Measurements from ENCODE around the gene CANT1. TPM values are rescaled to one million over a fixed set of nuclear protein-coding genes. Genes with fewer than 3 reads are reported as not detected.

Gene CANT1
- total RNA-seq, 1 donor = 49.2 TPM

- no peak for TF ChIP-seq CTCF (IDR thresholded peaks at IDR 0.05; ENCODE audit: extremely low read depth, low read depth, low read length)
- no peak overlapping the region for H3K27ac ChIP-seq (ENCODE audit: low read depth, low read length)
- peaks cover 7% of the 10 kb centered on the region for H3K36me3 ChIP-seq (ENCODE audit: insufficient read depth, low read length)
- H2AFZ ChIP-seq (ENCODE audit: low read length) = no peak overlapping the region
- DNase-seq (ENCODE audit: insufficient read length, low spot score, missing footprints) = peak; percentile 68
- H3K9me3 ChIP-seq (ENCODE audit: low read depth, low read length) = no peaks in the 10 kb centered on the region
- H3K4me2 ChIP-seq (ENCODE audit: insufficient read depth, low read length) = peak overlapping the region; percentile 84
- peaks cover 26% of the 10 kb centered on the region for H3K79me2 ChIP-seq (ENCODE audit: insufficient read depth, low read length)
- peaks cover 37% of the 10 kb centered on the region for H3K4me1 ChIP-seq (ENCODE audit: insufficient read depth, low read length)
- no peak overlapping the region for H3K4me3 ChIP-seq (ENCODE audit: insufficient read depth, low read length)
- no peaks in the 10 kb centered on the region for H3K27me3 ChIP-seq (ENCODE audit: insufficient read depth, low read length)
- H4K20me1 ChIP-seq (ENCODE audit: insufficient read depth, low read length) = peaks cover 4% of the 10 kb centered on the region
Measured at GRCh38 chr17:78977681-78977943, 32.0 kb downstream of the CANT1 start.

- no peak for TF ChIP-seq CTCF (IDR thresholded peaks at IDR 0.05; ENCODE audit: extremely low read depth, low read depth, low read length)
- H3K79me2 ChIP-seq (ENCODE audit: insufficient read depth, low read length) = peaks cover 26% of the 10 kb centered on the region
- H2AFZ ChIP-seq (ENCODE audit: low read length) = no peak overlapping the region
- no peak overlapping the region for H3K4me3 ChIP-seq (ENCODE audit: insufficient read depth, low read length)
- H3K9me3 ChIP-seq (ENCODE audit: low read depth, low read length) = no peaks in the 10 kb centered on the region
- no peak overlapping the region for H3K4me2 ChIP-seq (ENCODE audit: insufficient read depth, low read length)
- H3K27ac ChIP-seq (ENCODE audit: low read depth, low read length) = no peak overlapping the region
- no peaks in the 10 kb centered on the region for H3K27me3 ChIP-seq (ENCODE audit: insufficient read depth, low read length)
- H3K4me1 ChIP-seq (ENCODE audit: insufficient read depth, low read length) = peaks cover 37% of the 10 kb centered on the region
- DNase-seq (ENCODE audit: insufficient read length, low spot score, missing footprints) = peak; percentile 75
- peaks cover 7% of the 10 kb centered on the region for H3K36me3 ChIP-seq (ENCODE audit: insufficient read depth, low read length)
- peaks cover 4% of the 10 kb centered on the region for H4K20me1 ChIP-seq (ENCODE audit: insufficient read depth, low read length)
Measured at GRCh38 chr17:78976907-78977680, 32.5 kb downstream of the CANT1 start.

GRCh38 chr17:78974635-78975591, 34.7 kb downstream of the CANT1 start:
- peak; percentile 97 for DNase-seq (ENCODE audit: insufficient read length, low spot score, missing footprints)
- peaks cover 13% of the 10 kb centered on the region for H4K20me1 ChIP-seq (ENCODE audit: insufficient read depth, low read length)
- peaks cover 33% of the 10 kb centered on the region for H3K4me1 ChIP-seq (ENCODE audit: insufficient read depth, low read length)
- H3K4me2 ChIP-seq (ENCODE audit: insufficient read depth, low read length) = peak overlapping the region; percentile 52
- H3K27me3 ChIP-seq (ENCODE audit: insufficient read depth, low read length) = no peaks in the 10 kb centered on the region
- H3K36me3 ChIP-seq (ENCODE audit: insufficient read depth, low read length) = peaks cover 9% of the 10 kb centered on the region
- peak overlapping the region; percentile 48 for H3K27ac ChIP-seq (ENCODE audit: low read depth, low read length)
- no peaks in the 10 kb centered on the region for H3K9me3 ChIP-seq (ENCODE audit: low read depth, low read length)
- H2AFZ ChIP-seq (ENCODE audit: low read length) = no peak overlapping the region
- TF ChIP-seq CTCF (IDR thresholded peaks at IDR 0.05; ENCODE audit: extremely low read depth, low read depth, low read length) = no peak
- peaks cover 32% of the 10 kb centered on the region for H3K79me2 ChIP-seq (ENCODE audit: insufficient read depth, low read length)
- H3K4me3 ChIP-seq (ENCODE audit: insufficient read depth, low read length) = peak overlapping the region; percentile 49
